Measurements from ENCODE around the gene CTIF.

Gene CTIF

GRCh38 chr18:48721312-48721711 lies 182.5 kb downstream of the CTIF start:
- Histone ChIP-seq H3K36me3 (ENCODE audit: control insufficient read depth in 2 of 2, insufficient read depth in 2 of 2, low read length in 2 of 2) (peaks cover 0 to 7% of the 10 kb centered on the region in 2 donors), H3K4me1 (ENCODE audit: control insufficient read depth, insufficient read depth, low read length) (peaks cover 4% of the 10 kb centered on the region), H3K9ac (ENCODE audit: low read length in 2 of 2) (no peak overlapping the region), H3K4me3 (ENCODE audit: low read length in 2 of 2) (no peak overlapping the region), H3K9me3 (ENCODE audit: control insufficient read depth in 2 of 2, low read length in 2 of 2) (no peaks in the 10 kb centered on the region), H3K27ac (ENCODE audit: low read length) (no peak overlapping the region), H3K27me3 (ENCODE audit: control insufficient read depth in 1 of 2, insufficient read depth in 2 of 2, low read length in 2 of 2) (no peaks in the 10 kb centered on the region)

GRCh38 chr18:48723016-48723415 lies 184.2 kb downstream of the CTIF start:
- H3K9ac ChIP-seq (ENCODE audit: low read length in 2 of 2) = no peak overlapping the region
- H3K9me3 ChIP-seq (ENCODE audit: control insufficient read depth in 2 of 2, low read length in 2 of 2) = peaks cover 0 to 7% of the 10 kb centered on the region in 2 donors
- H3K36me3 ChIP-seq (ENCODE audit: control insufficient read depth in 2 of 2, insufficient read depth in 2 of 2, low read length in 2 of 2) = peaks cover 0 to 10% of the 10 kb centered on the region in 2 donors
- H3K27me3 ChIP-seq (ENCODE audit: control insufficient read depth in 1 of 2, insufficient read depth in 2 of 2, low read length in 2 of 2) = no peaks in the 10 kb centered on the region
- H3K4me3 ChIP-seq (ENCODE audit: low read length in 2 of 2) = no peak overlapping the region
- no peak overlapping the region for H3K27ac ChIP-seq (ENCODE audit: low read length)
- H3K4me1 ChIP-seq (ENCODE audit: control insufficient read depth, insufficient read depth, low read length) = peaks cover 4% of the 10 kb centered on the region

- Histone ChIP-seq H3K9me3 (ENCODE audit: control insufficient read depth in 2 of 2, low read length in 2 of 2) (peaks cover 0 to 7% of the 10 kb centered on the region in 2 donors), H3K4me3 (ENCODE audit: low read length in 2 of 2) (no peak overlapping the region), H3K27ac (ENCODE audit: low read length) (no peak overlapping the region), H3K27me3 (ENCODE audit: control insufficient read depth in 1 of 2, insufficient read depth in 2 of 2, low read length in 2 of 2) (no peaks in the 10 kb centered on the region), H3K36me3 (ENCODE audit: control insufficient read depth in 2 of 2, insufficient read depth in 2 of 2, low read length in 2 of 2) (peaks cover 0 to 5% of the 10 kb centered on the region in 2 donors), H3K4me1 (ENCODE audit: control insufficient read depth, insufficient read depth, low read length) (peaks cover 4% of the 10 kb centered on the region), H3K9ac (ENCODE audit: low read length in 2 of 2) (no peak overlapping the region)
These were observed 185.0 kb downstream of the CTIF start for GRCh38 chr18:48723837-48724236.

GRCh38 chr18:48724442-48724841 lies 185.6 kb downstream of the CTIF start:
- H3K4me3 ChIP-seq (ENCODE audit: low read length in 2 of 2) = no peak overlapping the region

GRCh38 chr18:48724939-48725338 lies 186.1 kb downstream of the CTIF start:
- H3K9me3 ChIP-seq (ENCODE audit: control insufficient read depth in 2 of 2, low read length in 2 of 2) = peaks cover 0 to 7% of the 10 kb centered on the region in 2 donors
- H3K4me3 ChIP-seq (ENCODE audit: low read length in 2 of 2) = no peak overlapping the region
- no peaks in the 10 kb centered on the region for H3K27me3 ChIP-seq (ENCODE audit: control insufficient read depth in 1 of 2, insufficient read depth in 2 of 2, low read length in 2 of 2)
- no peak overlapping the region for H3K9ac ChIP-seq (ENCODE audit: low read length in 2 of 2)
- peaks cover 0 to 5% of the 10 kb centered on the region in 2 donors for H3K36me3 ChIP-seq (ENCODE audit: control insufficient read depth in 2 of 2, insufficient read depth in 2 of 2, low read length in 2 of 2)
- H3K4me1 ChIP-seq (ENCODE audit: control insufficient read depth, insufficient read depth, low read length) = peaks cover 4% of the 10 kb centered on the region
- no peak overlapping the region for H3K27ac ChIP-seq (ENCODE audit: low read length)

More at GRCh38 chr18:48724442-48724841, 185.6 kb downstream of the CTIF start:
- Histone ChIP-seq H3K36me3 (ENCODE audit: control insufficient read depth in 2 of 2, insufficient read depth in 2 of 2, low read length in 2 of 2) (peaks cover 0 to 5% of the 10 kb centered on the region in 2 donors), H3K27me3 (ENCODE audit: control insufficient read depth in 1 of 2, insufficient read depth in 2 of 2, low read length in 2 of 2) (no peaks in the 10 kb centered on the region), H3K4me1 (ENCODE audit: control insufficient read depth, insufficient read depth, low read length) (peaks cover 4% of the 10 kb centered on the region), H3K9ac (ENCODE audit: low read length in 2 of 2) (no peak overlapping the region), H3K9me3 (ENCODE audit: control insufficient read depth in 2 of 2, low read length in 2 of 2) (peaks cover 0 to 7% of the 10 kb centered on the region in 2 donors), H3K27ac (ENCODE audit: low read length) (no peak overlapping the region)

GRCh38 chr18:48725562-48725961 lies 186.7 kb downstream of the CTIF start:
- Histone ChIP-seq H3K36me3 (ENCODE audit: control insufficient read depth in 2 of 2, insufficient read depth in 2 of 2, low read length in 2 of 2) (peaks cover 0 to 5% of the 10 kb centered on the region in 2 donors), H3K9ac (ENCODE audit: low read length in 2 of 2) (no peak overlapping the region), H3K4me1 (ENCODE audit: control insufficient read depth, insufficient read depth, low read length) (peaks cover 4% of the 10 kb centered on the region), H3K4me3 (ENCODE audit: low read length in 2 of 2) (no peak overlapping the region), H3K27ac (ENCODE audit: low read length) (no peak overlapping the region), H3K27me3 (ENCODE audit: control insufficient read depth in 1 of 2, insufficient read depth in 2 of 2, low read length in 2 of 2) (no peaks in the 10 kb centered on the region), H3K9me3 (ENCODE audit: control insufficient read depth in 2 of 2, low read length in 2 of 2) (peaks cover 0 to 7% of the 10 kb centered on the region in 2 donors)

- peaks cover 0 to 9% of the 10 kb centered on the region in 2 donors for H3K36me3 ChIP-seq (ENCODE audit: control insufficient read depth in 2 of 2, insufficient read depth in 2 of 2, low read length in 2 of 2)
- no peaks in the 10 kb centered on the region for H3K27me3 ChIP-seq (ENCODE audit: control insufficient read depth in 1 of 2, insufficient read depth in 2 of 2, low read length in 2 of 2)
- peaks cover 0 to 7% of the 10 kb centered on the region in 2 donors for H3K9me3 ChIP-seq (ENCODE audit: control insufficient read depth in 2 of 2, low read length in 2 of 2)
- no peak overlapping the region for H3K9ac ChIP-seq (ENCODE audit: low read length in 2 of 2)
- no peak overlapping the region for H3K4me3 ChIP-seq (ENCODE audit: low read length in 2 of 2)
- H3K27ac ChIP-seq (ENCODE audit: low read length) = peak overlapping the region; percentile 53
- no peaks in the 10 kb centered on the region for H3K4me1 ChIP-seq (ENCODE audit: control insufficient read depth, insufficient read depth, low read length)
These were observed 188.8 kb downstream of the CTIF start for GRCh38 chr18:48727681-48728080.

GRCh38 chr18:48728204-48728833 lies 189.5 kb downstream of the CTIF start:
- no peaks in the 10 kb centered on the region for H3K27me3 ChIP-seq (ENCODE audit: control insufficient read depth in 1 of 2, insufficient read depth in 2 of 2, low read length in 2 of 2)
- peaks cover 0 to 7% of the 10 kb centered on the region in 2 donors for H3K36me3 ChIP-seq (ENCODE audit: control insufficient read depth in 2 of 2, insufficient read depth in 2 of 2, low read length in 2 of 2)
- peaks cover 2% of the 10 kb centered on the region for H3K4me1 ChIP-seq (ENCODE audit: control insufficient read depth, insufficient read depth, low read length)
- no peak overlapping the region for H3K4me3 ChIP-seq (ENCODE audit: low read length in 2 of 2)
- peaks cover 0 to 7% of the 10 kb centered on the region in 2 donors for H3K9me3 ChIP-seq (ENCODE audit: control insufficient read depth in 2 of 2, low read length in 2 of 2)
- no peak overlapping the region for H3K27ac ChIP-seq (ENCODE audit: low read length)
- H3K9ac ChIP-seq (ENCODE audit: low read length in 2 of 2) = no peak overlapping the region

- Histone ChIP-seq H3K36me3 (ENCODE audit: control insufficient read depth in 2 of 2, insufficient read depth in 2 of 2, low read length in 2 of 2) (peaks cover 0 to 7% of the 10 kb centered on the region in 2 donors), H3K9me3 (ENCODE audit: control insufficient read depth in 2 of 2, low read length in 2 of 2) (peaks cover 0 to 7% of the 10 kb centered on the region in 2 donors), H3K9ac (ENCODE audit: low read length in 2 of 2) (no peak overlapping the region), H3K4me1 (ENCODE audit: control insufficient read depth, insufficient read depth, low read length) (peaks cover 2% of the 10 kb centered on the region), H3K4me3 (ENCODE audit: low read length in 2 of 2) (no peak overlapping the region), H3K27ac (ENCODE audit: low read length) (no peak overlapping the region), H3K27me3 (ENCODE audit: control insufficient read depth in 1 of 2, insufficient read depth in 2 of 2, low read length in 2 of 2) (no peaks in the 10 kb centered on the region)
These were observed 190.6 kb downstream of the CTIF start for GRCh38 chr18:48729404-48729803.

GRCh38 chr18:48730010-48730409 lies 191.2 kb downstream of the CTIF start:
- H3K4me1 ChIP-seq (ENCODE audit: control insufficient read depth, insufficient read depth, low read length) = peaks cover 2% of the 10 kb centered on the region
- no peaks in the 10 kb centered on the region for H3K27me3 ChIP-seq (ENCODE audit: control insufficient read depth in 1 of 2, insufficient read depth in 2 of 2, low read length in 2 of 2)
- H3K4me3 ChIP-seq (ENCODE audit: low read length in 2 of 2) = no peak overlapping the region
- peaks cover 0 to 7% of the 10 kb centered on the region in 2 donors for H3K36me3 ChIP-seq (ENCODE audit: control insufficient read depth in 2 of 2, insufficient read depth in 2 of 2, low read length in 2 of 2)
- peaks cover 0 to 7% of the 10 kb centered on the region in 2 donors for H3K9me3 ChIP-seq (ENCODE audit: control insufficient read depth in 2 of 2, low read length in 2 of 2)
- no peak overlapping the region for H3K27ac ChIP-seq (ENCODE audit: low read length)
- H3K9ac ChIP-seq (ENCODE audit: low read length in 2 of 2) = no peak overlapping the region

- H3K27me3 ChIP-seq (ENCODE audit: control insufficient read depth in 1 of 2, insufficient read depth in 2 of 2, low read length in 2 of 2) = no peaks in the 10 kb centered on the region
- H3K4me3 ChIP-seq (ENCODE audit: low read length in 2 of 2) = no peak overlapping the region
- no peaks in the 10 kb centered on the region for H3K9me3 ChIP-seq (ENCODE audit: control insufficient read depth in 2 of 2, low read length in 2 of 2)
- peaks cover 7% of the 10 kb centered on the region for H3K4me1 ChIP-seq (ENCODE audit: control insufficient read depth, insufficient read depth, low read length)
- no peak overlapping the region for H3K9ac ChIP-seq (ENCODE audit: low read length in 2 of 2)
- no peak overlapping the region for H3K27ac ChIP-seq (ENCODE audit: low read length)
- H3K36me3 ChIP-seq (ENCODE audit: control insufficient read depth in 2 of 2, insufficient read depth in 2 of 2, low read length in 2 of 2) = peaks cover 0 to 4% of the 10 kb centered on the region in 2 donors
These were observed 194.1 kb downstream of the CTIF start for GRCh38 chr18:48732767-48733424.

Measured in stomach smooth muscle (tissue), 2 donors.